Keratinocyte (primary cell): ENCODE measurements around the gene HORMAD1. TPM values are rescaled to one million over a fixed set of nuclear protein-coding genes. Genes with fewer than 3 reads are reported as not detected.

Experiments used
- DNase-seq: peaks from one replicate; pipeline ENCODE4 v3.0.0-alpha.2; 2011; ENCODE audit warnings: low read depth, missing footprints, low spot score
- FAIRE-seq: peaks from 2 replicates; lab custom pipeline; 2011; peaks lifted over from hg19 to GRCh38; lab: Jason Lieb, UNC
- H2AFZ ChIP-seq: 2 replicates; pipeline ENCODE4 v1.6.0; 2012; ENCODE audit warnings: low read length, control low read depth, inconsistent platforms; ENCODE audit not compliant: control insufficient read depth
- H3K27ac ChIP-seq: 2 replicates; pipeline ENCODE4 v1.5.1; 2011; ENCODE audit warnings: low read length; ENCODE audit not compliant: control insufficient read depth, insufficient read depth
- H3K27me3 ChIP-seq: 3 replicates; pipeline ENCODE4 v1.6.0; 2011; ENCODE audit warnings: low read length; ENCODE audit not compliant: control insufficient read depth, insufficient read depth; ENCODE audit errors: extremely low read depth
- H3K36me3 ChIP-seq, 2 experiments: 2 replicates in 1 of 2; 3 replicates in 1 of 2; pipeline ENCODE4 v1.5.1; 2011; ENCODE audit warnings: low read length in 2 of 2, mild to moderate bottlenecking in 1 of 2; ENCODE audit not compliant: control insufficient read depth in 2 of 2, insufficient read depth in 2 of 2; ENCODE audit errors: extremely low read depth in 1 of 2
- H3K4me1 ChIP-seq: 3 replicates; pipeline ENCODE4 v1.5.1; 2011; ENCODE audit warnings: low read length; ENCODE audit not compliant: control insufficient read depth, insufficient read depth; ENCODE audit errors: extremely low read depth
- H3K4me2 ChIP-seq: 3 replicates; pipeline ENCODE4 v1.6.0; 2011; ENCODE audit warnings: low read depth, low read length; ENCODE audit not compliant: control insufficient read depth, insufficient read depth; ENCODE audit errors: extremely low read depth
- H3K4me3 ChIP-seq, 3 experiments: fragments of 200-600 bp in 1 of 3; sonication (generic) in 1 of 3; 2 replicates in 2 of 3; 3 replicates in 1 of 3; pipeline ENCODE4 v1.5.1; 2011 to 2016; ENCODE audit warnings: low read length in 3 of 3, mild to moderate bottlenecking in 3 of 3, control low read depth in 2 of 3, inconsistent platforms in 1 of 3, low read depth in 1 of 3, mixed read lengths in 1 of 3, mixed run types in 1 of 3, moderate library complexity in 1 of 3; ENCODE audit not compliant: control insufficient read depth in 2 of 3, insufficient read depth in 2 of 3; ENCODE audit errors: extremely low read depth in 1 of 3
- H3K79me2 ChIP-seq: 2 replicates; pipeline ENCODE4 v1.6.0; 2012; ENCODE audit warnings: low read length; ENCODE audit not compliant: control insufficient read depth, insufficient read depth
- H3K9ac ChIP-seq: 3 replicates; pipeline ENCODE4 v1.6.0; 2011; ENCODE audit warnings: low read length; ENCODE audit not compliant: control insufficient read depth, insufficient read depth; ENCODE audit errors: extremely low read depth
- H3K9me1 ChIP-seq: 3 replicates; pipeline ENCODE4 v1.6.0; 2011; ENCODE audit warnings: low read length; ENCODE audit not compliant: control insufficient read depth, insufficient read depth; ENCODE audit errors: extremely low read depth
- H3K9me3 ChIP-seq: 2 replicates; pipeline ENCODE4 v1.5.1; 2012; ENCODE audit warnings: low read depth, low read length; ENCODE audit not compliant: control insufficient read depth
- H4K20me1 ChIP-seq: 3 replicates; pipeline ENCODE4 v1.6.0; 2011; ENCODE audit warnings: low read length; ENCODE audit not compliant: control insufficient read depth, insufficient read depth; ENCODE audit errors: extremely low read depth
- CTCF ChIP-seq, 3 experiments: IDR thresholded peaks in 1 of 3; conservative IDR thresholded peaks in 1 of 3; optimal IDR thresholded peaks in 1 of 3; 2 replicates in 2 of 3; 3 replicates in 1 of 3; pipeline versions ENCODE3 to v1.5.1; 2011; ENCODE audit warnings: low read length in 3 of 3, mild to moderate bottlenecking in 3 of 3, moderate library complexity in 2 of 3, control low read depth in 1 of 3, inconsistent platforms in 1 of 3; ENCODE audit not compliant: insufficient read depth in 2 of 3; ENCODE audit errors: extremely low read depth in 1 of 3
- EZH2 ChIP-seq: IDR thresholded peaks from one replicate; pipeline ENCODE4 v1.6.1; 2012; ENCODE audit warnings: inconsistent platforms, mild to moderate bottlenecking, low read length, moderate library complexity
- dilution Hi-C: fragments of 300-500 bp; cut with MboI; formaldehyde crosslinking; loops from one replicate; pipeline ENCODE4 v1.7.0; 2020; ENCODE audit warnings: low sequenced_read_pairs; ENCODE audit not compliant: extremely low pct_ligation_motif_present
- polyA plus RNA-seq, 5 experiments: library from polyadenylated mRNA; depleted of rRNA in 3 of 5; stranded (reverse) in 3 of 5; stranded (forward) in 1 of 5; unstranded in 1 of 5; fragments of >200 nt; gene quantifications; 1 replicate in 1 of 5; 2 replicates in 3 of 5; 3 replicates in 1 of 5; pipeline versions ENCODE4 v1.2.1 to v1.2.3, GENCODE V29; 2011 to 2012; ENCODE audit warnings: missing spikeins in 2 of 5, low read depth in 1 of 5, low replicate concordance in 1 of 5

Gene HORMAD1
- polyA plus RNA-seq, 1 donor (not counting 4 experiments of a cell fraction or from before 2014, with no cell fraction given) = 3.3 TPM

DNA sequence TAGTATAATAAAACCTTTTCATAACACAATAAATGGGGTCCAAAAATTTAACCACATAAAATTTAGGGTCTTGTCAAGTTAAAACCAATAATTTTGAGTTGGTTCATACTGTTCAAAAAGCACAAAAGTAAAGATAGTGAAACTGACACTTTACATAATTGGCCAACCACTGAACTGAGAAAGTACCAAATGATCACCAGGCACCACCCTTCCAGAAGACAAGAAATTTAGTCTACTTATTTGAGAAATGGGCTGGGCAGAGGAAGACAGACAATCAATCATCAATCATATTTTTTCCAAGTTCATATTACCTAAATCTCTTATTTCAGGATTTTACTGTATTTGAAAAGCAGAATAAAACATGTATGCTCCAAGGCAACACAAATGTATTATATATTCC, 17.3 kb downstream of the HORMAD1 start:
- Histone ChIP-seq H3K27ac (no peak overlapping the region), H3K4me3 (no peak overlapping the region), H3K4me1 (no peaks in the 10 kb centered on the region), H3K9me3 (no peaks in the 10 kb centered on the region), H3K79me2 (no peaks in the 10 kb centered on the region), H3K36me3 (no peaks in the 10 kb centered on the region), H3K4me2 (no peak overlapping the region), H3K27me3 (no peaks in the 10 kb centered on the region), H3K9ac (no peak overlapping the region), H4K20me1 (no peaks in the 10 kb centered on the region), H3K9me1 (no peaks in the 10 kb centered on the region), H2AFZ (no peak overlapping the region)
- dilution Hi-C loops = no loop called here
- no peak for DNase-seq
- no peak for FAIRE-seq
- TF ChIP-seq CTCF (optimal IDR thresholded peaks at IDR 0.05 in 1 of 3, IDR thresholded peaks at IDR 0.05 in 1 of 3, conservative IDR thresholded peaks at IDR 0.05 in 1 of 3; ENCODE audit: extremely low read depth in 1 of 3, insufficient read depth in 2 of 3, low read length in 3 of 3) = no peak
- TF ChIP-seq EZH2 = no peak

DNA sequence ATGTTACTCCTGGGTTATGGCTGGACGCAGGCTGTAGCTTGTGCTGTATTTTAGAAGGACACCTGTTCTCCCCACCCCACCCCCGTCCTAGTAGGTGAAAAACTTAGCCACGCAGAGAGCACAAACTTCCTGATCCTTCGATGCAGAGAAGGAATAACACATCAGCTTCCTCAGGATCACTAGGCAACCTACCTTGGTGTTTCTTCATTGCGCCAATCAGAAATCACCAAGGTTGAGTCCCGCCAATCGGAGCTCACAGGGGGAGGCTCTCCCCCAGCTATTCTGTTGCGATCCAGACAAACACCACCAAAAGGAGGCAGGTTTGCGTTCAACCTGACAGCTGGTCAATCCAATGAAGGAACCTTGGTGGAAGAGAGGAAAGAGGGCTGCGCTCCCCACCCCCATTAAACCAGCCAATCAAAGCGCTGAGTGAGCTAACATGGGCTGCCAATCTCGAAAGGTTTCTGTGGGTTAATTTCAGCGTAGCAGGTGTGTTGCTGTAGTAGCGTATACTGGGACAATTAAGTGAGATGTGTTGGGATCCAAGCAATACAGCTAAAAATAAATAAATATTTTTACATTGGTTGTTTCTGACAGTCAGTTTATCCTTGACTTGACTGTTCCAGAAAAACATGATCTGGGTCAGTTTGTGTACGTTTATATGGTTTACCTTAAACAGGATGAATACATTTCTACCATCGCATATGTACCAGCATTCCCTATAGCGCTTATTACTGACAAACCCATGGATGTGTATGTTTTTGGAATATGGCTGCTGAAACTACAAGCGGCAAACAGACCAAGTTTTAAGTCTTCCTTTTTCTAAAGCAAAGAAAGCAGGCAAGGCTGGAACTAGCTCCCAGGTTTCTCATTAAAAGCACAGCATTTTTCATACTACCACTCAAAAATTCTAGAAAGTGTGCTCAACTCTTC, 23.4 kb downstream of the HORMAD1 start, which contains the start of gene GOLPH3L:
TSS of gene GOLPH3L (minus strand) at position 160 of the 933 bp plus-strand sequence. CDS start 2,316 bp downstream, outside the sequence.
- Histone ChIP-seq H3K27ac (peak within 1 kb of the TSS; percentile 88), H3K79me2 (peaks cover 6% of the 10 kb centered on the region), H3K4me2 (peak within 1 kb of the TSS; percentile 94), H2AFZ (peak within 1 kb of the TSS; percentile 61), H3K27me3 (no peaks in the 10 kb centered on the region), H3K36me3 (peaks cover 4 to 15% of the 10 kb centered on the region in 2 experiments), H3K9me3 (no peaks in the 10 kb centered on the region), H3K9ac (peak within 1 kb of the TSS; percentile 82), H3K4me1 (peaks cover 19% of the 10 kb centered on the region), H3K9me1 (no peaks in the 10 kb centered on the region), H4K20me1 (no peaks in the 10 kb centered on the region), H3K4me3 (peak within 1 kb of the TSS; percentile 70 to 86 (median 84))
- FAIRE-seq = peak; percentile 97
- TF ChIP-seq CTCF (optimal IDR thresholded peaks at IDR 0.05 in 1 of 3, IDR thresholded peaks at IDR 0.05 in 1 of 3, conservative IDR thresholded peaks at IDR 0.05 in 1 of 3; ENCODE audit: extremely low read depth in 1 of 3, insufficient read depth in 2 of 3, low read length in 3 of 3) = no peak
- TF ChIP-seq EZH2 = no peak
- dilution Hi-C loops = no loop called here
- peak; percentile 94 for DNase-seq
